DMS79 treated with DMSO at 0.1 percent for 48 hours (cell line): ENCODE results near the gene SOX18.

Experiments used
- DNase-seq: peaks from one replicate; lab custom pipeline; 2025; lab: John Stamatoyannopoulos, UW

Gene SOX18

GRCh38 chr20:64068386-64069208 lies 19.2 kb upstream of the SOX18 start:
- DNase-seq: no peak

DNA sequence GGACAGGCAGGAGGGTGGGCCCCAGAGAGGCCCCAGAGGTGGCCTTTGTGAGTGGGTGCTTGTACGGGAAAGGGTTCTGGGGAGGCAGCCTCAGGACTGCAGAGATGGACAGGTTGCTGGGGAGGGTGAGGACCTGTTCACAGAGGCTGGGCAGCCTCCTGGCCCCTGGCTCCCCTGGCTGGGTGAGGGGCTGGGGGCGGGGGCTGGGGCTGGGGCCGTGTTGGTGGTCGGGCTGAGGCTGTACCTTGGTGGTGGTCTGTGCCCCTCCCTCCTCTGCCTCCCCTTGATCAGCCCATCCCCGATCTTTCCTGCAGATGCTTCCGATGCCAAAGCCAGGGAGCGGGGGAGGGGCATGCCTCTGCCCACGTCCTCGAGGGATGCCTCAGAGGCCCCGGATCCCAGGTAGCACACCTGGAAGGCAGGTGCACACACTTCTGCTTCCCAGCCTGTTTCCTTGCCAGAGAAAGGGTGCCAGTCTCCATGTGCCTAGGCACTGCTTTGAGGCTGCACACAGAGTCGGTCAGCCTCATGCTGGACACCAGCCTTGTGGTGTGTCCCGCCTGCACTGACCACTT lies 18.4 kb upstream of the SOX18 start:
- DNase-seq: no peak

DNA sequence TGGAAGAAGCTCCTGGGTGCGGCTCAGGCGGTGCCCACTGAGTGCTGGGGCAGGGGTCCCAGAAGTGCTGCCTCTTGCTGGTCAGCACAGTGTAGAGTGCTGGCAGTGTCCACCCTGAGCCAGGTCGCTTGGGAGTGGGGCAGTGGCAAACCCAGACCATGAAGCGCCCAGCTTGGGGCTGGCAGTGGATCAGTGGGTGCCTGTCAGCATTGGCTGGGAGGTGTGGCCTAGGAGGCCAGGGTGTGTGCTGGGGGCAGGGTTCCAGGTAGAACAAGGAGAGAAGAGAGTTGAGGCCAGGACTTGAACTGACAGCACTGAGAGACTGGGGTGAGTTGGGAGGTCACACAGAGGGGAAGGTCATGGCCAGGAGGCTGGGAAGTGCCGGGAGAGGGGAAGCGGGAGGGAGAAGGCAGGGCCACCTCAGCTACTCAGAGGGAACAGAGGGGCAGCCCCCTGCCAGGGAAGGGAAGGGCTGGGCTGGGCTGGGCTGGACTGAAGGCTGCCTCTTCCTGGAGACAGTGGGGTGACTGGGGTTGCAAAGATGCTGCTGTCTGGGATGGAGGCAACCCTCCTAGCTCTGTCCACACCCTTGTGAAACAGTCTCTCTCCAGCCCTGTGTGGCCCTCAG lies 17.7 kb upstream of the SOX18 start:
- no peak for DNase-seq

- DNase-seq: no peak
These were observed 16.5 kb upstream of the SOX18 start for GRCh38 chr20:64065974-64066343.

DNA sequence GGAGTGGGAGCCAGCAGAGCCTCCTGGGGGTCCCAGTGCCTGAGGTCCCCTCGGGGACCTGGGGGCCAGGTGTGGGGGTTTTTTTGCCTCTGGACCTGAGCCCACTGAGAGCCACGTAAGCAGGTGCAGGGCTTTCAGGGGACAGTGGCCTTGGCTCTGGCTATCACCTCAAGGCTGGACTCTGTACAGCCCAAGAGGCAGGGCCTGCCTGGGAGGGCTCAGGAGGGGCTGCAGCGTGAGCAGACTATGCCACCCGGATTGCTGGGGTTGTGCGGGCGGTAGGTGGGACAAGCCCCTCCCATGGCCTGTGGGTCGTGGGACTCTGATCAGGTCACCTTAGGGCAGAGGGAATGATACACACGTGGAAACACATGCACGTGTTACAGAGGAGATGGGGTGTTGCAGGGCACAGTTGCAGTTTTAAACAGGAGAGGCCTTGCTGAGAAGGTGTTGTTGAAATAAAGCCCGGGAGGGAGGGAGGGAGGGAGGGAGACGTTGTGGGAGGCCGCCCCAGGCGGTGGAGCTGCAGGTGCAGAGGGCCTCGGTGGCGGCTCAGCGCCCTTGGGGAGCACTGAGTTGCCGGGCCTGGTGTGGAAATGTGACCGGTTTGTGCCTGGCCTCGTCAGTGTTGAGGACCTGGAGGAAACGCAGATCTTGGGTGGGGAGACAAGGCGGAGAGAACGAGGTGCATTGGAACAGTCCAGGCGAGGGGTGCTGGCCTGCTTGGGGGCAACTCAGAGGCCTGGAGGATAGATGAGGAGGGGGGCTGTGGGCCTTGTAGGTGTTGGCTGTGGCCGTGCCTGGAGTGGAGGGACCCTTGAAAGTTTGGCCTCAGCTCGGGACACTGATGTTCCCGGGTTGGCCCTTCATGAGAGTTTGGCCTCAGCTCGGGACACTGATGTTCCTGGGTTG lies 15.9 kb upstream of the SOX18 start:
- DNase-seq: no peak

GRCh38 chr20:64064145-64064698 lies 14.8 kb upstream of the SOX18 start:
- no peak for DNase-seq

DNA sequence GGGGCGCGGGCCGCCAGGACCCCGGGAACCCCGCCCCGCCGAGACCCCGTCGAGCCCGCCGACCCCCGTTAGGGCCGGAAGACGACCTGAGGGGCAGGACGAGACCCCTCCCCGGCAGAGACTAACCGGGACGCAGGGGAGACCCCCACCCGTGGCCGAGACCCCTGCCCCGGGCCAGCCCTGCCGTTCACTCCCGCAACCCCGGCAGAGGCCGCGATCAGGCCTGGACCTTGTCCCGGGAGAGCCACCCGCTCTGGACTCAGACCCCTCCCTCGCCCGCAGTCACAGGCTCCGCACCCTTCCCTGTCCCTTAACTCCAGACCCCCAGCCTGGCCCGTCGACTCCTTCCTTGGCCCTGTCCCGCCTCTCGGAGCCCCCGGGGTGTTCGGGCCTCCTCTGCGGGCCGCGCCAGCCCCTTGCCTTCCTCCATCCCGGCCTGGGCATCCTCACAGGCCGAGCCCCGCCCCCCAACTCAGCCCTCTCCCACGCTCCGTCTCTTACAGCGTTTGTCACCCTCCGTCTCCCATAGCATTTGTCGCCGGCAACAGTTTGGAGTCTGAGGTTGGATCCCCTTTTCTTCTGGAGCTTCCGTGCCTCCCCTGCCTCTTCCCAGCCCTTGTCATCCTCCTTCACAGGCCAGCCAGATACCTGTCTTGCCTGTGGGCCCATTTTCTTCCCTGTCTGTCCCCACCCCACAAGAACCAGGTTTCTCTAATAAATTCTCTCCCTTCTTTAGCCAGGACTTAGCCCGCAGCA lies 14.1 kb upstream of the SOX18 start:
- DNase-seq: peak; percentile 17

- DNase-seq: peak; percentile 92
These were observed 13.4 kb upstream of the SOX18 start, which contains the start of gene TCEA2 for GRCh38 chr20:64062596-64063388. Gene TCEA2, plus strand, starts transcription at chr20:64063198. Its CDS starts 115 bp downstream, at chr20:64063313.

- peak; percentile 5 for DNase-seq
These were observed 12.8 kb upstream of the SOX18 start for GRCh38 chr20:64062276-64062595.

DNA sequence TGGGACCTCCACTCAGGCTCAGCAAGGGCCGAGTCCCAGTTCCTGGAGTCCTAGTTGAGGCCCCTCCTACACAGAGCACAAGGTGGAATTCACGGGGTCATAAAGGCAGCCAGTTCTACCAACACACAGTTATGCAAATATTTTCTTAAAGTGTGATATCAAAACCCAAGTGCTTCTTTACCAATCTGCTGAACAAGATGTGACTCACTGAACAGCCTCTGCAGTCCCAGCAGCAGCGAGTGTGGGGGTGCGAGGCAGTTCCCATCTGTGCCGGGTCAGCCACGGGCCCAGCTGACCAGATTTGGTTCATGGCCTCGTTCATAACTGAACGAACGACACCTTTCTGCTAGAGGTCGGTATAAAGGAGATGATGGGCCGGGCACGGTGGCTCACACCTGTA lies 9.1 kb upstream of the SOX18 start:
- no peak for DNase-seq

GRCh38 chr20:64057628-64058498 lies 8.4 kb upstream of the SOX18 start:
- peak; percentile 57 for DNase-seq

DNA sequence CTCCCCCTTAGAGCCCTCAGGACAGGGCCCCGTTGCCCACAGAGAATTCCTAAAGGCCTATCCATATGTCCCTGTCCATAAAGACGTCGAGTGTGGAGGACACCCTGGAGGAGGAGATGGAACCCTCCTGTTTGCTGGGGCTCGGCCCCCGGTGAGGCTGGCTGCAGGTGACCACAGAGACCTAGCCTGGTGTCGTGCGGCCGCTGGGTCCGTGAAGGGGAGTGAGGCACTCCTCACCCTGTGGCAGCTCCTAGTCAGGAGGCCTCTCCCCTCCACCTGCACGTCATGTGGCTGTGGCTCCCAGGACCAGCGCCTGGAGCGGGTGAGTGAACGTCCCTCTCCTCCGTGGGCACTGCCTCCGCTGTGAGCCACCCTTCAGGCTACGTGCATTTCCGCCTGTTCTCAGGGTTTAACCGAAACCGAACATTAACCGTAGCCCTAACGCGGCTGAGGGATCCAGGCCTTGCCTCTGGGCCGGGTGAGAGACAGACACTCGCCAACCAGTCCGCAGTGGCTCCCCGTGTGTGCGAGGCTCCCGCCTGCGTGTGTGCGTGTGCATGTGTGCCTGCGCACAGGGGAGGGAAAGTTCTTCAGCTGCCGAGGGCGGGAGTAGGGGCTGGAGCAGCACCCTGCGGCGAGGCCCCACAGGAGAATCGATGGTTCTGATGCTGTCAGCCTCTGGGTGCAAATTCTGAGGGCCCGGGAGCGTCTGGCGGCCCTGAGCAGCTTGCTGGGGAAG lies 7.6 kb upstream of the SOX18 start:
- DNase-seq: no peak

GRCh38 chr20:64056639-64056888 lies 7.1 kb upstream of the SOX18 start:
- DNase-seq: no peak

- DNase-seq: no peak
These were observed 6.6 kb upstream of the SOX18 start for GRCh38 chr20:64055893-64056638.

DNA sequence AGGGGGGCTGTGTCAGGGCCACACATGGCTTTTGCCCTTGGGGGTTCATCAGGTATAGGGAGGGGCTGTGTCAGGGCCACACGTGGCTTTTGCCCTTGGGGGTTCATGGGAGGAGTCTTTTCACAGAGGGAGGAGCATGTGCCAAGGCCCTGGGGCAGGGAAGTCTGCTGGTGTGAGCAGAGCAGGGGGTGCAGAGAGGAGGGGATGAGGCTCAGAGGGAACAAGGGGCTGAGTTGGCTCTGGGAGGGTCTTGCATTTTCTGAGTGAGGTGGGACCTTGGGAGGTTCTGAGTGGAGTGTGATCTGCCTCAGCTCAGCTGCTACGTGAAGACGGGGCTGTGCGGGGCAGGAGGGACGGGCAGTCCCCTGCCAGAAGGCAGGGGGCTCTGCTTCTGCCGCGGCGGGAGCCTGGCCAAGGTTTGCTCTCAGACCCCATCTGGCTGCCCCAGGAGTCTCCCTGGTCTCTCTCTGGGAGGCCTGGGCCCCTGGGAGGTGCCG lies 6.0 kb upstream of the SOX18 start:
- no peak for DNase-seq

GRCh38 chr20:64053841-64054661 lies 4.6 kb upstream of the SOX18 start:
- no peak for DNase-seq
